ENCODE measurements around the gene TMTC1.

DNA sequence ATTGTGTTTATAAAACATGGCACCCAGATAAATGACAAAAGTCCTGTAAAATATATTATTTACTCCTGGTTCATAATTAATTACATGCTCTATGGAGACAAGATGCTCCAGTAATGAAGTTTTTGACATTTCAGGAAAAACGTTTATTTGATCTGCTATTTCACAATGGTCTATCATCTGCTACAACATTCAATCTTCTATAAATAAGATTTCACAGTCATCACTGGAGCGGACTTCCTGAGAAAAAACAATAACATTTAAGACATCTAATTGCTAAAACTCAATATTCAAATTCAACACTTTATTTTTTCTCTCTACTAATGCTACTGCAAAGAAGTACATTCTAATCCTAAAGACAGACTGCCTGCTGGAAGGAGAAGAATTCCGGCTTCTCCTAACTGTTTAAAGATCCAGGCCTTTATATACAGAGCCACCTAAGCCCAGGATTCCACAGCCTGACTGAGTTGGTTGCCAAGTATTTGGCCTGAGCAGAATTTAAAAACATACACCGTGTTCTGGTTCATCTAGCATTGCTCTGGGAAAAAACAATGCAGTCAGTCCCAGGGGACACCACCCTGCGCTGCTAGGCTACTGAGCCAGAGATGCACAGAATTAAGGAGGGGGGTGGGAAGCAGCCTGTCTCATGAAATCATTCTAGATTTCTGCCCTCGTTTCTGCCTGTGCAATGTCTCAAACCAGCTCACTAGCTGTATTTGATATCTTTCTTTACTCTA lies 58.0 kb downstream of the TMTC1 start:
- TF ChIP-seq GATA2 (IDR thresholded peaks at IDR 0.05; ENCODE audit: low read depth, low read length): no peak
- TF ChIP-seq GATA3 (IDR thresholded peaks at IDR 0.05; ENCODE audit: low read depth, low read length): no peak

All from SH-SY5Y (cell line).